Activated naive CD4-positive, alpha-beta T cell treated with anti-CD3 and anti-CD28 coated beads, Interleukin-2, amount 10 ng/mL, durations not matched to agents 7 days and 5 days (primary cell): ENCODE measurements around the gene PAK4.
"Not testable (repeated sequence)": the region's sequence is repeated elsewhere in the genome, so short reads cannot be mapped to it uniquely, and the experiment has no call there.

Source experiments
- CTCF ChIA-PET: fragments of 350-600 bp; sonication (Branson Sonifier 250); formaldehyde crosslinking; loops from one replicate; lab custom pipeline; 2021; ENCODE audit warnings: antibody characterized with exemption; lab: Charles Lee
- DNase-seq: peaks from one replicate; pipeline ENCODE4 v3.0.0-alpha.2; 2020
- H3K27ac Mint-ChIP-seq: one replicate; pipeline ENCODE4 v1.8.0; 2021; ENCODE audit warnings: mild to moderate bottlenecking, moderate library complexity, mixed read lengths
- H3K27me3 Mint-ChIP-seq: one replicate; pipeline ENCODE4 v1.8.0; 2021; ENCODE audit warnings: mild to moderate bottlenecking, mixed read lengths
- H3K36me3 Mint-ChIP-seq: one replicate; pipeline ENCODE4 v1.8.0; 2021; ENCODE audit warnings: mixed read lengths
- H3K4me1 Mint-ChIP-seq: one replicate; pipeline ENCODE4 v1.8.0; 2021; ENCODE audit warnings: mixed read lengths
- H3K4me3 Mint-ChIP-seq: one replicate; pipeline ENCODE4 v1.8.0; 2021; ENCODE audit warnings: mild to moderate bottlenecking, moderate library complexity, mixed read lengths
- H3K9me3 Mint-ChIP-seq: one replicate; pipeline ENCODE4 v1.8.0; 2021; ENCODE audit warnings: mixed read lengths

PAK4 gene

GRCh38 chr19:39112338-39112890, 13.2 kb upstream of the PAK4 start:
- Mint-ChIP-seq H3K36me3 (no peaks in the 10 kb centered on the region), H3K4me3 (no peak overlapping the region), H3K27me3 (peaks cover 26% of the 10 kb centered on the region), H3K27ac (no peak overlapping the region), H3K9me3 (no peaks in the 10 kb centered on the region), H3K4me1 (no peaks in the 10 kb centered on the region)
- DNase-seq = no peak
- CTCF ChIA-PET = no interaction called here

- CTCF ChIA-PET = interaction anchor here (2.6 kb wide), 1 partner anchor 61 kb away, joined by 6 read pairs; no protein-coding TSS in a partner anchor
- H3K36me3 Mint-ChIP-seq = no peaks in the 10 kb centered on the region
- H3K27me3 Mint-ChIP-seq = peaks cover 26% of the 10 kb centered on the region
- no peak for DNase-seq
- H3K27ac Mint-ChIP-seq = no peak overlapping the region
- no peaks in the 10 kb centered on the region for H3K4me1 Mint-ChIP-seq
- no peak overlapping the region for H3K4me3 Mint-ChIP-seq
- H3K9me3 Mint-ChIP-seq = no peaks in the 10 kb centered on the region
Measured at GRCh38 chr19:39113199-39113598, 12.4 kb upstream of the PAK4 start.

- no peaks in the 10 kb centered on the region for H3K4me1 Mint-ChIP-seq
- H3K27me3 Mint-ChIP-seq = peaks cover 24% of the 10 kb centered on the region
- H3K4me3 Mint-ChIP-seq = no peak overlapping the region
- no peak for DNase-seq
- H3K36me3 Mint-ChIP-seq = no peaks in the 10 kb centered on the region
- no peak overlapping the region for H3K27ac Mint-ChIP-seq
- CTCF ChIA-PET = interaction anchor here (2.6 kb wide), 1 partner anchor 63 kb away, joined by 6 read pairs; no protein-coding TSS in a partner anchor
- no peaks in the 10 kb centered on the region for H3K9me3 Mint-ChIP-seq
Measured at GRCh38 chr19:39115105-39115847, 10.3 kb upstream of the PAK4 start.

- H3K4me3 Mint-ChIP-seq, CTCF ChIA-PET, DNase-seq, H3K27ac Mint-ChIP-seq, H3K9me3 Mint-ChIP-seq, H3K4me1 Mint-ChIP-seq, H3K36me3 Mint-ChIP-seq: not testable (repeated sequence)
- H3K27me3 Mint-ChIP-seq = peaks cover 25% of the 10 kb centered on the region
Measured at GRCh38 chr19:39117023-39117422, 8.6 kb upstream of the PAK4 start.

- Mint-ChIP-seq H3K4me3 (no peak overlapping the region), H3K4me1 (peaks cover 16% of the 10 kb centered on the region), H3K36me3 (no peaks in the 10 kb centered on the region), H3K9me3 (no peaks in the 10 kb centered on the region), H3K27me3 (peaks cover 22% of the 10 kb centered on the region), H3K27ac (no peak overlapping the region)
- DNase-seq = no peak
- CTCF ChIA-PET = no interaction called here
Measured at GRCh38 chr19:39119830-39120229, 5.8 kb upstream of the PAK4 start.

GRCh38 chr19:39122934-39123731, 2.5 kb upstream of the PAK4 start:
- H3K4me3 Mint-ChIP-seq = no peak overlapping the region
- CTCF ChIA-PET = interaction anchor here (1.1 to 2.4 kb wide), 7 partner anchors 49 to 213 kb away, joined by 3 to 15 read pairs (median 4); partner anchors contain the start of gene GMFG
- peaks cover 2% of the 10 kb centered on the region for H3K36me3 Mint-ChIP-seq
- peaks cover 17% of the 10 kb centered on the region for H3K27me3 Mint-ChIP-seq
- no peaks in the 10 kb centered on the region for H3K9me3 Mint-ChIP-seq
- no peak overlapping the region for H3K27ac Mint-ChIP-seq
- DNase-seq = no peak
- peaks cover 45% of the 10 kb centered on the region for H3K4me1 Mint-ChIP-seq

- CTCF ChIA-PET = interaction anchor here (2.2 kb wide), 1 partner anchor 212 kb away, joined by 5 read pairs; the partner anchor contains the start of gene GMFG
- no peaks in the 10 kb centered on the region for H3K9me3 Mint-ChIP-seq
- peak overlapping the region; percentile 66 for H3K4me3 Mint-ChIP-seq
- H3K27me3 Mint-ChIP-seq = peaks cover 17% of the 10 kb centered on the region
- no peak for DNase-seq
- peaks cover 2% of the 10 kb centered on the region for H3K36me3 Mint-ChIP-seq
- H3K27ac Mint-ChIP-seq = no peak overlapping the region
- peaks cover 45% of the 10 kb centered on the region for H3K4me1 Mint-ChIP-seq
Measured at GRCh38 chr19:39124136-39124764, 1.3 kb upstream of the PAK4 start.

- H3K36me3 Mint-ChIP-seq = peaks cover 2% of the 10 kb centered on the region
- H3K27ac Mint-ChIP-seq = peak overlapping the region; percentile 94
- H3K27me3 Mint-ChIP-seq = peaks cover 17% of the 10 kb centered on the region
- no peak for DNase-seq
- CTCF ChIA-PET = interaction anchor here (0.6 to 0.7 kb wide), 2 partner anchors 16 to 287 kb away, joined by 3 read pairs; partner anchors contain the start of gene PLEKHG2
- H3K9me3 Mint-ChIP-seq = no peaks in the 10 kb centered on the region
- peaks cover 45% of the 10 kb centered on the region for H3K4me1 Mint-ChIP-seq
- peak overlapping the region; percentile 98 for H3K4me3 Mint-ChIP-seq
Measured at GRCh38 chr19:39125199-39125553, 410 bp upstream of the PAK4 start.

GRCh38 chr19:39126312-39127187, 964 bp downstream of the PAK4 start:
- peaks cover 13% of the 10 kb centered on the region for H3K27me3 Mint-ChIP-seq
- H3K27ac Mint-ChIP-seq = peak overlapping the region; percentile 94
- H3K36me3 Mint-ChIP-seq = peaks cover 2% of the 10 kb centered on the region
- no peak for DNase-seq
- H3K9me3 Mint-ChIP-seq = no peaks in the 10 kb centered on the region
- H3K4me1 Mint-ChIP-seq = peaks cover 47% of the 10 kb centered on the region
- CTCF ChIA-PET = no interaction called here
- H3K4me3 Mint-ChIP-seq = peak overlapping the region; percentile 98

- CTCF ChIA-PET = no interaction called here
- Mint-ChIP-seq H3K9me3 (no peaks in the 10 kb centered on the region), H3K27me3 (peaks cover 6% of the 10 kb centered on the region), H3K4me1 (peaks cover 36% of the 10 kb centered on the region), H3K4me3 (peak overlapping the region; percentile 98), H3K36me3 (peaks cover 2% of the 10 kb centered on the region), H3K27ac (no peak overlapping the region)
- no peak for DNase-seq
Measured at GRCh38 chr19:39127812-39128515, 2.4 kb downstream of the PAK4 start.

- H3K4me3 Mint-ChIP-seq = no peak overlapping the region
- H3K27ac Mint-ChIP-seq = no peak overlapping the region
- peaks cover 36% of the 10 kb centered on the region for H3K4me1 Mint-ChIP-seq
- peaks cover 2% of the 10 kb centered on the region for H3K27me3 Mint-ChIP-seq
- CTCF ChIA-PET = no interaction called here
- DNase-seq = no peak
- H3K36me3 Mint-ChIP-seq = peaks cover 2% of the 10 kb centered on the region
- no peaks in the 10 kb centered on the region for H3K9me3 Mint-ChIP-seq
Measured at GRCh38 chr19:39128516-39129079, 3.0 kb downstream of the PAK4 start.

- no peaks in the 10 kb centered on the region for H3K9me3 Mint-ChIP-seq
- no peak overlapping the region for H3K27ac Mint-ChIP-seq
- no peak for DNase-seq
- H3K27me3 Mint-ChIP-seq = no peaks in the 10 kb centered on the region
- peaks cover 35% of the 10 kb centered on the region for H3K4me1 Mint-ChIP-seq
- peaks cover 2% of the 10 kb centered on the region for H3K36me3 Mint-ChIP-seq
- CTCF ChIA-PET = no interaction called here
- no peak overlapping the region for H3K4me3 Mint-ChIP-seq
Measured at GRCh38 chr19:39129116-39129515, 3.5 kb downstream of the PAK4 start.
